IPS DF 6.9 (cell line): ENCODE data around the gene RASGRP3.
"Not testable (repeated sequence)": the region's sequence is repeated elsewhere in the genome, so short reads cannot be mapped to it uniquely, and the experiment has no call there.

ENCODE experiments used
- DNase-seq: peaks from one replicate; pipeline ENCODE4 v3.0.0-alpha.2; 2013; ENCODE audit warnings: low read depth, low spot score
- H3K27ac ChIP-seq: one replicate; pipeline ENCODE4 v1.5.1; 2013; ENCODE audit warnings: low read length, control low read depth
- H3K27me3 ChIP-seq: 2 replicates; pipeline ENCODE4 v1.6.1; 2013; ENCODE audit warnings: mild to moderate bottlenecking, low read length; ENCODE audit not compliant: control insufficient read depth, insufficient read depth
- H3K36me3 ChIP-seq: 2 replicates; pipeline ENCODE4 v1.6.1; 2013; ENCODE audit warnings: low read length; ENCODE audit not compliant: control insufficient read depth, insufficient read depth
- H3K4me1 ChIP-seq: 2 replicates; pipeline ENCODE4 v1.6.1; 2013; ENCODE audit warnings: low read length; ENCODE audit not compliant: control insufficient read depth, insufficient read depth
- H3K4me3 ChIP-seq: 2 replicates; pipeline ENCODE4 v1.5.1; 2013; ENCODE audit warnings: mild to moderate bottlenecking, low read length
- H3K9me3 ChIP-seq: 2 replicates; pipeline ENCODE4 v1.6.1; 2013; ENCODE audit warnings: low read length, inconsistent platforms; ENCODE audit not compliant: control insufficient read depth, insufficient read depth
- WGBS: extraction: QIAGEN DNeasy Blood & Tissue Kit; methylation state at CpG from one replicate; pipeline ENCODE4 v1.1.7; 2013; ENCODE audit warnings: mixed read lengths, missing lambda C conversion rate; ENCODE audit not compliant: insufficient read length, insufficient coverage; 5-methylcytosine and 5-hydroxymethylcytosine counted together

The RASGRP3 gene

DNA sequence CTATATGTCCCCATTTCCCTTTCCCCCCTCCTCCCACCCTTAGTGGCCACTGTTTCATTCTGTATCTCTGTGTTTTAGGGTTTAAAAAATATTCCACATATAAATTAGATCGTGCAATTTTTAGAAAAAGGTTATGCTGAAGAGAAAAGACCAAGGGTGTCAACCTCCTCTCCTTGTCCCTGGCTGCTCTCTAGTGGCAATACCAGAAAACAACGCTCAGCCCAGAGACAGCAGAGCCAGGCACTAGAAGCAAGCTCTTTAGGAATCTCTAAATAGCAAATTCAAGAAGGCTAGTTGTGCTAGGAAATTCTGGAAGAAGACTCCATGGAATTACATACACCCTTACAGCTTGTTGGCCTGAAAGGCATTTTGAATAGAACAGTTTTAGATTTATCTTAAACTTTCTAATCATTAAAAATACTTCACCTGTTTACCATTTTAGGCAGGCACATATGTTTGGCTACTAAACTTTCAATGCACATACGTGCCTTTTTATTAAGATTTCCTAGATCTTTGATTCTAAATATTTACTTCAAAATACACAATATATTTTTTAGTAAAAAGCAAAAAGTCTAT, 35.1 kb upstream of the RASGRP3 start:
- peak; percentile 20 for DNase-seq
- Histone ChIP-seq H3K27ac (no peak overlapping the region), H3K4me1 (no peaks in the 10 kb centered on the region; the same call in 1 of the 2 replicates), H3K36me3 (no peaks in the 10 kb centered on the region), H3K4me3 (no peak overlapping the region), H3K9me3 (no peaks in the 10 kb centered on the region), H3K27me3 (no peaks in the 10 kb centered on the region)
- WGBS = no CpG with 5 or more reads among the region's 3 CpGs

DNA sequence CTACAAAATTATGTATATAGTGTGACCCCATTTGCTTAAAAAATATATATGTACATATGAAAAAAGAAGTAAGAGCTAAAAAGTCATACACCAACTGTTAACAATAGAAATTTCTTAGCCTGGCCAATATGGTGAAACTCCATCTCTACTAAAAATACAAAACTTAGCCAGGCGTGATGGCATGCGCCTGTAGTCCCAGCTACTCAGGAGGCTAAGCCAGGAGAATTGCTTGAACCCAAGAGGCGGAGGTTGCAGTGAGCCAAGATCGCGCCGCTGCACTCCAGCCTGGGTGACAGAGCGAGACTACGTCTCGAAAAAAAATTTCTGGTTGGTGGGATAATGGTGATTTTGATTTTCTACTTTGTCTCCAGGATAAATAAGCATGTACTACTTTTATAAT, 34.4 kb upstream of the RASGRP3 start:
- no CpG with 5 or more reads among the region's 9 CpGs for WGBS

DNA sequence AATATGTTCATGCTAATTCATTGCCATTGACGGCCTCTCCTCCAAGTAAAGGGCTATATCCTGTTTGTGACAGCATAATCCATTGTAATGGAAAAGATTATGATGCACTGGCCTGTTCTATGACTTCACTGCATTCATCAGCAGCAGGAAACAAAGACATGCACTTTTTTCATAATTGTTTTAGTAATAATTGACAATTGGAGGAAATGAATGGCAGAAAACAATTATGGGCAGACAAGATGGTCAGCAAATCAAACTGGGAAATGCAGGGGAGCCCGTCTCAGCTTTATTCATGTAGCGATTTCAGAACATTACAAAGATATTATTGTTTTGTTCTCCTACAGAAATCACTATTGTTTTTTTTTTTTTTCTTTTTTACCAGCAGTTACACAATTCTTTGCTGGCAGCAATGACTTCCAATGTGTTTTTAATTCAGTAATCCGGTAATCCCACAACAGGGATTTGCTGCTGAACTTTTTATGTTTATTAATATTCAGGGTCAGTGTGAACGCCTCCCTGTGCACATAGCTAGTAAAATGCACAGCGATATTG, 33.8 kb upstream of the RASGRP3 start:
- Histone ChIP-seq H3K27ac (no peak overlapping the region), H3K36me3 (no peaks in the 10 kb centered on the region), H3K4me3 (no peak overlapping the region), H3K9me3 (no peaks in the 10 kb centered on the region), H3K4me1 (no peaks in the 10 kb centered on the region; the same call in 1 of the 2 replicates), H3K27me3 (no peaks in the 10 kb centered on the region)
- no CpG with 5 or more reads among the region's 6 CpGs for WGBS
- DNase-seq = no peak

More for the DNA sequence above, 34.4 kb upstream of the RASGRP3 start:
- not testable (repeated sequence) for H3K4me3 ChIP-seq, H3K27me3 ChIP-seq, H3K27ac ChIP-seq, H3K4me1 ChIP-seq, H3K9me3 ChIP-seq, H3K36me3 ChIP-seq, DNase-seq

DNA sequence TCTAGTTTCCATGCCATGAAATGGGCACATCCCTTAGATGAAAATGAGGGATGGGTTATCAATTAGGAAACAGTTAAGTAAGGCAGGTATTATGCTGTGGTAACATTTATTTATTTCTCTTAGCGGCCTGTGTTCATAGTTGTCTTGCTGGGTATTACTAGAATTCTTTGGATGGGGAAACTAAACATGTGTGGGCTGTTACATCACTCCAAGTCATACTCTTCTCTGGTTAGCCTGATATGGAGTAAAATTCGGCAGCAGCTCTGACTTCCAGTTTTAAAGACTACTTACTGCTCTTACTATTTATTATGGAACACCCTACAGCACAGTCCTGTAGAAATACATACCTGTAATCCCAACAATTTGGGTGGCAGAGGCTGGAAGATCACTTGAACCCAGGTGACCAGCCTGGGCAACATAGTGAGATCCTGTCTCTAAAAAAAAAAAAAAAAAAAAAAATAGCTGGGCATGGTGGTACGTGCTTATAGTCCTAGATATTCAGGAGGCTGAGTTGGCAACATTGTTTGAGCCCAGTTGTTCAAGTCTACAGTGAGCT, 33.1 kb upstream of the RASGRP3 start:
- no peaks in the 10 kb centered on the region for H3K9me3 ChIP-seq
- WGBS = no CpG with 5 or more reads among the region's 3 CpGs
- H3K4me3 ChIP-seq = no peak overlapping the region
- no peak for DNase-seq
- no peaks in the 10 kb centered on the region; the same call in 1 of the 2 replicates for H3K4me1 ChIP-seq
- no peaks in the 10 kb centered on the region for H3K36me3 ChIP-seq
- H3K27ac ChIP-seq = no peak overlapping the region
- H3K27me3 ChIP-seq = no peaks in the 10 kb centered on the region

DNA sequence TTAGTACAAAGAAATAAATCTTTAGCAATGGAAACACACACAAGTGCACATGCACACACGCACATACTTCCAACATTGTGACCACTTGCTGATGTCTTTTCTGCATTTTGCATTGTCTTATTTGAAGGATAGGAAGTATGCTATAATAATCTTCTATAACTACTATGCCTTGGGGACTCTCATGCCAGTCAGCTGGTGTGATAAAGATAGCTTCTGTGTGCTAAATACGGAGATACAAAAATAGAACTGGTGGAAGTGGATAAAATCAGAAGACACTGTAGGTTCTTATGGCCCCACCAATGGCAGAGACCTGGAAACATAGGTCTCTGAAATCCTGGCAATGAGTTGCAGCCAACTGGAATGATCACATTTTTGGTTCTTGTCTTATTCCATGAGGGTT, 31.5 kb upstream of the RASGRP3 start:
- no peak overlapping the region for H3K4me3 ChIP-seq
- no CpG with 5 or more reads among the region's 2 CpGs for WGBS
- H3K4me1 ChIP-seq = no peaks in the 10 kb centered on the region
- no peaks in the 10 kb centered on the region for H3K27me3 ChIP-seq
- no peak for DNase-seq
- no peak overlapping the region for H3K27ac ChIP-seq
- H3K36me3 ChIP-seq = no peaks in the 10 kb centered on the region
- H3K9me3 ChIP-seq = no peaks in the 10 kb centered on the region

DNA sequence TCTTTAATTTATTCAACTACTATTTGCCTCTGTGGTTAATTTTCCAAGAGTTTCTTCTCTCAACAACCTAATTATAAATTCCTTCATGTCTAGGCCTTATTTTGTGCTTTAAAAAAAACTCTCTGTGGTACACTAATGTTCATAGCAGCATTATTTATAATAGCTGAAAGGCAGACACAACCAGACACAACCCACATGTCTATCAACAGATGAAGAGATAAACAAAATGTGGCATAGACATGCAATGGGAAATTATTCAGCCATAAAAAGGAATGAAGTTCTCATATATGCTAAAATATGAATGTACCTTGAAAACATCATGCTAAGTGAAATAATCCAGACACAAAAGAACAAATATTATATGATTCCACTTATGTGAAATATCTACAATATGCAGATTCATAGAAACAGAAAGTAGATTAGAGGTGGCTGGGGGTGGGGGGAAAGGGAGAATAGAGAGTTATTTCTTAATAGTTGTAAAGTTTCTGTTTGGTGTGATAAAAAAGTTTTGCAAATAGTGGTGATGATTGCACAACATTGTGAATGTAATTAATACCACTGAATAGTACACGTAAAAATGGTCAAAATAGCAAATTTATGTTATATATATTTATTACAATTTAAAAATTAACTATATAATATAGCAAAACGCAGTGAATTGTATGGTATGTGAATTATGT, 28.1 kb upstream of the RASGRP3 start:
- no peak overlapping the region for H3K27ac ChIP-seq
- WGBS = no CpG with 5 or more reads among the region's 2 CpGs
- no peaks in the 10 kb centered on the region for H3K36me3 ChIP-seq
- no peak for DNase-seq
- H3K4me3 ChIP-seq = no peak overlapping the region
- H3K27me3 ChIP-seq = no peaks in the 10 kb centered on the region
- no peaks in the 10 kb centered on the region; the same call in 1 of the 2 replicates for H3K9me3 ChIP-seq
- H3K4me1 ChIP-seq = no peaks in the 10 kb centered on the region

DNA sequence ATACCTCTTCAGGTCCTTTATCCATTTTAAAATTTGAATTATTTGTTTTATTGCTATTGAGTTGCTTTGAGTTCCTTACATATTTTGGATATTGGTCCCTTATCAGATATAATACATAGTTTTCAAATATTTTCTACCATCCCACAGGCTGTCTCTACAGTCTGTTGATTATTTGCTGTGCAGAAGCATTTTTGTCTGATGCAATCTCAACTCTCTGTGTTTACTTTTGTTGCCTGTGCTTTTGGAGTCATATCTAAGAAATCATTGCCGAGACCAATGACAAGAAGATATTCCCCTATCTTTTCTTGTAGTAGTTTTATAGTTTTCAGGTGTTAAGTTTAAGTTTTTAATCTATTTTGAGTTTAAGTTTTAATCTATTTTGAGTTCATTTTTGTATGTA, 25.2 kb upstream of the RASGRP3 start:
- no CpG with 5 or more reads among the region's 1 CpG for WGBS
- no peak overlapping the region for H3K27ac ChIP-seq
- H3K9me3 ChIP-seq = no peaks in the 10 kb centered on the region; the same call in 1 of the 2 replicates
- no peaks in the 10 kb centered on the region for H3K36me3 ChIP-seq
- no peak for DNase-seq
- H3K27me3 ChIP-seq = no peaks in the 10 kb centered on the region
- no peak overlapping the region for H3K4me3 ChIP-seq
- no peaks in the 10 kb centered on the region for H3K4me1 ChIP-seq

DNA sequence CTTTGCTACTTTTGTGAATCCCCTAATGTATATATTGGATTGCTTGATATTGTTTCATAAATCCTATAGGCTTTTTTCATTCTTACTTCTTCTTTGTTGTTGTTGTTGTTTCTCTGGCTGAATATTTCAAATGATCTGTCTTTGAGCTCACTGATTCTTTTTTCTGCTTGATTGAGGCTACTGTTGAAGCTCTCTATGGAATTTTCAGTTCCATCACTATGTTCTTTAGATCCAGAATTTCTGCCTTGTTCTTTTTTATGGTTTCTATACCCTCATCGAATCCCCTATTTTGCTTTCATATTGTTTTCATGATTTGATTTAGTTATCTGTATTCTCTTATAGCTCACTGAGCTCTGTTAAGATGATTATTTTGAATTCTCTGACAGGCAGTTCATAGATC, 24.6 kb upstream of the RASGRP3 start:
- no peak overlapping the region for H3K4me3 ChIP-seq
- no peaks in the 10 kb centered on the region for H3K4me1 ChIP-seq
- no peaks in the 10 kb centered on the region for H3K27me3 ChIP-seq
- H3K9me3 ChIP-seq = no peaks in the 10 kb centered on the region; the same call in 1 of the 2 replicates
- no peak for DNase-seq
- no peaks in the 10 kb centered on the region for H3K36me3 ChIP-seq
- H3K27ac ChIP-seq = no peak overlapping the region
- no CpG with 5 or more reads among the region's 1 CpG for WGBS

DNA sequence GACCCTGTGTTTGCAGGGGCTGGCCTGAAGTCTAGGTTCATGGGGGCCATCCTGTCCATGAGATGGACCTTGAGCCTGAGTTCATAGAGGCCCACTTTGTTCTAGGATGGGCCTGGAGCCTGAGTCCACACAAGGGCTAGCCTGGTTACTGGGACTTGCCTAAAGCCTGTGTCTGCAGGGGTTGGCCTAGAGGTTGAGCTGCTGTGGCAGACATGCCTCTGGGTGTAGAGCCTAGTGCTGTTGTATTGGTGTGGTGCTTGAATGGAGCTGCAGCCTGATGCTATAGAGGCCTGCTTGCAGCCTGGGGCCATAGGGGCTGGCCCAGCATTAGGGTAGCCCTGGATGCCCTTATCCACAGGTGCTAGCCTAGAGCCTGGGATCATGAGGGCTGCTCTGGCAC, 23.9 kb upstream of the RASGRP3 start:
- Histone ChIP-seq H3K4me1 (no peaks in the 10 kb centered on the region), H3K27ac (no peak overlapping the region), H3K36me3 (no peaks in the 10 kb centered on the region), H3K27me3 (no peaks in the 10 kb centered on the region), H3K9me3 (no peaks in the 10 kb centered on the region; the same call in 1 of the 2 replicates), H3K4me3 (no peak overlapping the region)
- no peak for DNase-seq

DNA sequence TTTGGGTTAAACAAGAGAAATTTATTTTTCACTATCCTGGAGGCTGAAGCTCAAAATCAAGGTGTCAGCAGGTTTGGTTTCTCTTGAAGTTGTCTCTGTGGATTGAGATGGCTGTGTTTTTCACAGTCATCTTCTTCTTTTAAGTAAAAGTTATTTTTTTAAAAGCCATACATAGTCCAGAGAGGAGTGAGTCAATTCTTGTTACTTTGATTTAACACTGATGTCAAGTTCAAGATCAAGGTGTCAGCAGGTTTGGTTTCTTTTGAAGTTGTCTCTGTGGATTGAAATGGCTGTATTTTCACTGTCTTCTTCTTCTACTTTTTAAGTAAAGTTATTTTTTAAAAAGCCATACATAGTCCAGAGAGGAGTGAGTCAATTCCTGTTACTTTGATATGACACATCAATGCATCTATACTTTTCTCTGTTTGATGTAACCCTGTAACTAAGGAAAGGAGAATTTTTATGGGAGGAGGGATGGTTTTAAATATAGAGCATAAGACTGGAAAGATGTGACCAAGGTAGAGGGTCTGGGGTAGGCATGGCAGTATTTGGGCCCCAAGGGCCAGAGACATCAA, 22.5 kb upstream of the RASGRP3 start:
- H3K9me3 ChIP-seq = no peaks in the 10 kb centered on the region; the same call in 1 of the 2 replicates
- DNase-seq = no peak

More for the DNA sequence above, 22.5 kb upstream of the RASGRP3 start:
- Histone ChIP-seq H3K36me3 (no peaks in the 10 kb centered on the region), H3K4me3 (no peak overlapping the region), H3K4me1 (no peaks in the 10 kb centered on the region), H3K27me3 (no peaks in the 10 kb centered on the region), H3K27ac (no peak overlapping the region)
